GM21529 (cell line): Measurements from ENCODE around the gene APOL2.
"Not testable (repeated sequence)": the region's sequence is repeated elsewhere in the genome, so short reads cannot be mapped to it uniquely, and the experiment has no call there.

Experiments used
- ATAC-seq: cut with Tn5 transposase; IDR thresholded peaks from one replicate; pipeline ENCODE4 v1.9.1; 2021; ENCODE audit not compliant: unreplicated experiment

The APOL2 gene

DNA sequence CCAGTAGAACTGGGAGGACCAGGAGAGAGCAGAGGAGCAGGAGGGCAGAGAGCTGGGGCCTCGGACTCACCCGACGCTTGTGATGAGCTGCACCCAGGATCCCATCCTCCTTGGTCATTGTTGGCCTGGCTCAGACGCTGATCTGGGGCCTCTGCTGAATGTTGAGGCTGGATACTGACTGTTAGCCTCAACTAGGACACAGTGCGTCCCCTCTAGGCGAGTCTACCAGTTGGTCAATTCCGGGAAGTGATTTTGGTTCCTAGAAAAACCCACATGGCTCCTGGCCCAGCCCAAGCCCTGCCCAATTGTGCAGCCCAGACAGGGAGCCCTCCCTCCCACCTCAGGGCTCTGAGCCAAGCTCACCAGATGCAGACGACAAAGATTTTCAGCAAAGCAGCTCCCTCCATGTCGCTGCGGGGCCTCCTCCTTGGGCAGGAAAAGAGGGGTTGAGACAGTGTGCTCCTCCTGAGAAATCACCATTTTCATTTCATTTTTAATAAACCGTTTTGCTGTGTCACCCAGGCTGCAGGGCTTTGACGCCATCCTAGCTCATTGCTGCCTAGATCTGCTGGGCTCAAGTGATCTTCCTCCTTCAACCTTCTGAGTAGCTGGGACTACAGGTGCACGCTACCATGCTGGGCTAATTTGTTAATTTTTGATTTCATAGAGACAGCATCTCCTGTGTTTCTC, 37.6 kb downstream of the APOL2 start, which contains the start of gene APOL4:
Gene APOL4 (minus strand): TSS at position 180 of the 690 bp plus-strand sequence. CDS start 75 bp downstream, at position 105.
- ATAC-seq, result no peak

DNA sequence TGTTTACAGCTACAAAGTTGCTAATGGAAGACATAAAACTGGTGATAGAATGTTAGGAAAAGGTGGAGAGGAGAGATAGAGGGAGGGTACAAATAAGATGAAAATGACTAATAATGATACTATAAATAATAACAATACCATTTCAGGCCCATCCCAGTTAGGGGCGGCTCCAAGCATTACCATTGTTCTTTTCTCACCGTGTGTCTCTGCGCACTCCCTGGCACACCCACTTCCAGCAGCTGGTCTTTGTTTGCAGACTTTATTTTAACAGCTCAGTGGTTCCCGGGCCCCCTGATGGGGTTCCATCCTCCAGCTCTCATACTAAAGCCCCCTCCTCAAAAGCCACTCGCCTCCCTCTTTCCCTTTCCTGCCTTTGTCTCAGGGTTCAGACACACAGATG, 38.3 kb downstream of the APOL2 start:
- not testable (repeated sequence) for ATAC-seq

DNA sequence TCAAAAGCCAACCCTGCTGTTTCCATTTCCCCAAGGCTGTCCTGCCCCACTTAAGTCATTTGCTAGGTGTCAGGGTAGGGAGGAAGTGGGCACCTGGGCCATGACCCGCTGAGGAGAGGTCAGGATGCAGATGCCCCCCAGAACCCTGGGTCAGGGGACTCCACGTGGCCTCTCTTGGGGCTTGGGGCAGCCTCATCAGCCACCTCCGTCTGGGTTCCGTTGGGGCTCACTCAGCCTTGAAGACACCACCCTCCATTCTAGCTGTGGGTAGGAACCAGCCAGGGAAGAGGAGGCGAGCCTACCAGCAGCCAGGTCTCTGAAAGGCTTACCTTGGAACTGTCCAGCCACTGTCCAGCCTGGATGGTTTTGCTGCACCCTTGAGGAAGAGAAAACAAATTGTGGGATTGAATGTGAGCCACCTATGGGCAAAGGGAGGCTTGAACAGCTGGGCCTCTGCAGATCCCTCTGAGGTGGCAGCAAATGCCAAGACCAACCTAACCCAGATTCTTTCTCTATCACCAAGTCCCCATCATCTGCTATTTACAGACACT, 40.3 kb downstream of the APOL2 start:
- ATAC-seq, result no peak

DNA sequence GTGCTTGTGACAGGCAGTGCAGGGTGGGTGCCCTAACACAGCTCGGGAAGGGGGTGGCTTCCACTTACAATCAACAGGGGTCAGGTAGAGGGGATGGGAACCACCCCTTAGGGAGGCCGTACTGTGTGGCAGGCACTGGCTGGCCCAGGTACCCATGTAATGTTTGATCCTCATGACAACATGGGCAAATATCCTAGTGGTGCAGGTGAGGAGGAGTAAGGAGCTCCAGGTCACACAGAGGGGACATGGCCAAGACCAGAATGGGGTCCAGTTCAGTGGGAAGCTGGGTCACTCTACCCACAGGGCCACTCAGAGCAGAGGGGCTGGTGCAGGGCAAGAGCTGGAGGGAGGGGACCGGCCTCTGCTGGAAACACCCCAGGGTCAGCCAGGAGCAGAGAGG, 40.8 kb downstream of the APOL2 start:
- ATAC-seq, result no peak

DNA sequence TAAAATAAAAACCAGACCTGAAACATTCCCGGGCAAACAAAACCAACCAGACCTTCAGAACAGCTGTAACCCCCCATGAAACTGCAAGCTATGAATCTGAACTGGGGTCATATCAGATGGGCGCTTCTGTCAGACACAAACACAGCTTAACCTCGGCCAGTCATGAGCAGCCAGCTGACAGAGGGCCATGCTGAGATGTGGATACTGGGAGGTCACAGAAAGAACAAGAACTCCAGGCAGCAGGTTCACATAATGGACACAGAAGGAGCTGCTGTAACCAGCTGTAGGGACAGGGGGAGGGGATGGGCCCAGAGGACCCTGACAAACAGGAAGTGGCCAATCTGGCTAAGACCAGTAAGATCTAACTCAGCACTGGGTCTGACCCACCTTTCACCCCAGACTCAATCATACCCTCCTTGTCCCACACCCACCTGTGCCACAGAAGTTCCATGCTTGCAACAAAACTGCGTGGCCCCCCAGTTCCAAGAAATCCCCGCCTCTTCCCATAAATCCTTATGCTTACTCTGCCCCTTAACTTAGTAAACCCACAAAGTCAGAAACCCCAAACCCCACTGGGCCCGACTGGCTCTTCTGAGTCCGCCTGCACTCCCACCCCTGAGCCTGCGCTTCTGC, 41.7 kb downstream of the APOL2 start:
- no peak for ATAC-seq

DNA sequence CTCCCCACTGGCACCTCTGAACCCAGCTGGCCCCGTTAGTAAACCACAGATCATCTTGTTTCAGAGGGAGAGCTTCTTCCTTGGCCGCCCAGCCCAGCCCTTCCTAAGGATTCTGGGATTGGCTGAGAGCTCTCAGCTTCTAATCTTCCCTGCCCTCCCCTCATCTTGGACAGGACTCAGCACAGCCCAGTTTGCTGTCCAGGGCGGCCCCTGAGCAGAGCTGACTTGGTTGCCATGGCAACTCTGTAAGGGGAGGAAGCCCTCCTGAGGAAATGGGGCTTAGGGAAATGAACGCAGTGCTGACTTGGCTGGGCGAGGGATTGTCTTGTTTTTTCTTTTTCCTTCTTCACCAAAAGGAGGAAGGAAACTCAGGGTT, 42.3 kb downstream of the APOL2 start:
- no peak for ATAC-seq

DNA sequence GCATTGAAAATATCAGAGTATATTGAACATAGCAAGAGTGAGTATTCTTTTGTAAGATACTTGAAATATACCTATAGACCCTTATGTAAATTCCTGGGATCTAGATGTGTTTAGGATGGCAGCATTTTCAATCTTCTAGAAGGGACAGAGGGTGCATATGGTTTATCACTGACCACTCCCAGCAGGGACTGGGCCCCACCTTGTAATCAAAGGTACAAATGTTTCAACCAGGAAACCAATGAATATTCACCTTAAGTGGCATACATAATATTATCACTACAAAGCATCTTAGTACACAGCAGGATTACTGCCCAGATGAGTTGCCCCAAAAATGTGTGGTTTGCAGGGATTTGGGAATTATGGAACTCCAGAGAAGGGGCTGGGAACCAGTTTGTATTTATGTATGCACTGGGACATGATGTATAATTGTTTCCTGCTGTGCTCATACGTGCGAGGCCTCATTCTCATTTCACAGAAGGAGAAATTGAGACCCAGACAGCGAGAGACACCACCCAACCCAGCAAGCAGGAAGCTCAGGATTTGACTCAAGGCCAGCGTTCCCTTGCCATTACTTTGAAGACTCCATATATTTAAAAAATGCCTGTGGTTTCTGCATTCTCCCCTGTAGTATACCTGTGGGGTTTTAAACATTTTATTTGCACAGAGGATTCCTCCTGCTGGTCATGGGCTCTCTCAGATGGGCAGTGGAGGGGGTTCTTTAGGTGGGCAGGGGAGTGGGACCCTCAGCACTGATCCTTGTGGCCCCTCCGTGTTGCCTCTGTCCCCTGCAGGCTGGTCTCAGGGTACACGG, 42.9 kb downstream of the APOL2 start:
- ATAC-seq, result no peak

DNA sequence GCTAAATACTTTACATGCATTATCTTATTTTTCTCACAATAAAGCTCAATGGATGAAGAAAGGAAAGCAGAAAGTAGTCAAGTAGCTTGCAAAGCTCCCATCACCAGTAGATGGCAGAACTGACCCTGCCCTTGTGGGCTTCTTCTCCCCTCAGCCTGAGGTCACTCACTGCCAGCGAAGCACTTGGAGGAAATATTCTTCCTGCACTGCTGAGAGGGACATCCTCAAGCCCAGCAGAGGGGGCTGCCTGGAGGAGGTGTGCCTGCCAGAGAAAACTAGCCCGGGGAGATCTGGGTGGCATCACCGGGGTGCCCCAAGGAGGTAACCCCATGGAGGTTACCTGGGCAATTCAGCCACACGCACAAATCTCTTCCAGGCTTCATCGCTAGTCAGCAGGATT, 44.4 kb downstream of the APOL2 start:
- no peak for ATAC-seq

DNA sequence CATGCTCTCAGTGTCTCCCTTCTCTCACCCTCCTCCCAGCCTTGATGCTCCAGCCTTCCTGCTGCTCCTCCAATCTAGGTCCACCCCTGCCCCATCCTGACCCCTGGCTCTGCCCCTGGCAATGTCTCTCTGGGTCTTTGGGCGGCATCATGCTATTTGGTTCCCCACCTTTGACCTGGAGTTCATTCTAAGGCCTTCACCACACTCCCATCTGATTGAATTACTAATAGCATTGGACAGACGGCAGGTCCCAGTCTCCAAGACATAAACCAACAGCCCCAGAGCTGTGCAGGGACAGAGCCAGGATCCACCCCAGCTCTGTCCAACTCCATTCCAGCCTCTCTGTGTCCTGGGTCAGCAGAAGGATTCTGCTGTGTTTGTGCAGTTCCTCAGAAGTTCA, 44.9 kb downstream of the APOL2 start:
- no peak for ATAC-seq

DNA sequence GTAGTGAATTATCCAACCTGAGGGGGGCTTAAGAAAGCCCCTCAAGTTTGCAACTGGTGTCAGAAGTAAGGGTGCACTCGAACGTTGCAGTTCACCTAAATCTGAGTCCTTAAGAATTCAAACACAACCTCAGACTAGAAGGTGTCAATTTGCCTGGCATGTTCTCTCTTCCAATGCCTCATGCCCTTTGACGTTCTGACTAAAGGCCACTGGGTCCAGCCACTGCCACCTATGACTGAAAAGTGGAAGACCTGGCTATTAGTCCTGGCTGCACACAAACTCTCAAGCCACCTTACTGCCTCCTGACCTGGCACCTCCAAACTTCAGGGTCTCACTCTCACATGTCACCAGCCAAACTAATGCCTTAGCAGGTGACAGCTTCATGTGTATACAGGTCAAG, 45.8 kb downstream of the APOL2 start:
- ATAC-seq, result no peak

DNA sequence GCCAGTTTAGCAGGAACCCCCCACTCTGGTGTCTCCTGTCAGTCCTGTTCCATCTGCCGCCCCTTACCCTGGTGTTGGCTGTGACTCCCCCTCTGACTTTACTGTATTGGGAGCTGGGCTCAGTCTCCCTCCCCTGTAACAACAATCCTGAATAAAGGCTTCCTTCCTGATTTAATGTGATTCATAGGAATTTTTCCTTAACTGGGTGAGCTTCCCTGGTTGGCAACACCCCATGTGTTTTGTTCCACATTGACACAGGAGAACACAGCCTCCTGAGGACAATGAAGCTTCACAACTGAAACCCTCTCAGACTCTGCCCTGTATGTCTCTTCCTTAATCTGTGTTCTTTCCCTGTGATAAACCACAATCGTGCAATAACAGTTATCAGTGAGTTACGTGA, 46.2 kb downstream of the APOL2 start:
- no peak for ATAC-seq

DNA sequence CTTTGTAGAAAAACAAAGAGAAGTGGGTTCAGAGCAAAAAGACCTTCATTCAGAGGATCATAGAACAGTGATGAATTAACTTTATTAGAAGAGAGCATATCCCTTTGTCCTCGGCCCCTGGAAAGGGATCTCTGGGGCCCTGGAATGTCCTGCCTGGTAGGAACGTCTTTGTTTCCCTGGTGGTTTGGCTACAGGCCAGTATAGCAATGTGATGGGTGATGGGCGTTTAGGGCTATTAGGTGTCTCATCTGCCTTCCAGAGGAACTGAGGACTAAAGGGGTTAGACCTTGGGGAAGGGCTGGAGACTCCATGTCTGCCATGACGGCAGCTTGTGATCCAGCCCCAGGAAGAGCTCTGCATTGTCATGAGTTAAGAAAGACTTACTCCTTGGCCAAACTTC, 46.8 kb downstream of the APOL2 start:
- ATAC-seq, result no peak

DNA sequence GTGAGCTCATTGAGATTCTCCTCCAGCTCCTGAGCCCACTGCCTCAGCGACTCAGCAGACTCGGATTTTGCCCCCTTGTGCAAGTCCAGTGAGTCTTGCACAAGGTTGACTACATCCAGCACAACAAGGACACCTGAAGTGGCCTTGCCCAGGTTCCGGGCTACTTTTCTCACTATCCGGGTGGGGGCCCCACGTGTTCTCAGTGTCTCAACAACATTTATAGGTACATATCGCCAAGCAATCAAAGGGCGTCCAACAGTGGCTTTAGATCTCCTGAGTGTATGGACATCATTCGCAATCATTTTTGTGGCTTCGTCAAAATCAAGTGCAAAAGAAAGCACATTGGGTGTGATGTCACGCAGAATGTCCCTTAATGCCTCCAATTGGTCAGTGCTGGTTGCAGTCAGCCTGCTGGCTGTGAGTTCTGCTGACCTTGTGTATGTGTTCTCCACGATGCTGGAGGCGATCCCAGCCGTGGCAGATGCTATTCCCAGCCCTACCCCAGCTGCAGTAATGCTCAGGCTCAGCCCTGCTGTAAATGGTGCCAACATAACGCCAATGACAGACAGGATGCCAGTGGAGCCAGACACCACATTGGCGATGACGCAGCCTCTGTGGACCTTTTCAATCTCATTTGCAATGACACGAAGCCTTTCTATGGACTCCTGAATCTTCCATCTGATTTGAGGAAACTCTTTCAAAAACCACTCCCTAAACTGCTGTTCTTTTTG, 48.1 kb downstream of the APOL2 start:
- ATAC-seq, result no peak

DNA sequence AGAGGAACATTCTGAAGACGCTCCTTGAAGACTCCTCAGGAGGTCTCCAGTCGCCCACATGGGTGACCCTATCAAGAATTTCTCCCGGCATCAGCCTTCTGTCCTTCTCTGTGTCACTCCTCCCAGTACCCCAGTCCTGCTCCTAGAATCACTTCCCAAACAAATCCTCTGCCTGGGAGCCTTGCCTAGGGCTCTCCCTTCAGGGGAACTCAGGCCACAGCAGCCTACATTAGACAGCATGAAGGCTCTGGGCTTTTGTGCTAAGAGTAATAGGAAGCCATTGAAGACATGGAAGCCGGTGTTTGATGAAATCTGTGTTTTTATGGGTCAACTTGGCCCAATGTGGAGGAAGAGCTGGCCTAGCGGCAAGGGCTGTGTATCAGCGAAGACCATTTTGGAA, 51.5 kb downstream of the APOL2 start:
- ATAC-seq, result not testable (repeated sequence)

DNA sequence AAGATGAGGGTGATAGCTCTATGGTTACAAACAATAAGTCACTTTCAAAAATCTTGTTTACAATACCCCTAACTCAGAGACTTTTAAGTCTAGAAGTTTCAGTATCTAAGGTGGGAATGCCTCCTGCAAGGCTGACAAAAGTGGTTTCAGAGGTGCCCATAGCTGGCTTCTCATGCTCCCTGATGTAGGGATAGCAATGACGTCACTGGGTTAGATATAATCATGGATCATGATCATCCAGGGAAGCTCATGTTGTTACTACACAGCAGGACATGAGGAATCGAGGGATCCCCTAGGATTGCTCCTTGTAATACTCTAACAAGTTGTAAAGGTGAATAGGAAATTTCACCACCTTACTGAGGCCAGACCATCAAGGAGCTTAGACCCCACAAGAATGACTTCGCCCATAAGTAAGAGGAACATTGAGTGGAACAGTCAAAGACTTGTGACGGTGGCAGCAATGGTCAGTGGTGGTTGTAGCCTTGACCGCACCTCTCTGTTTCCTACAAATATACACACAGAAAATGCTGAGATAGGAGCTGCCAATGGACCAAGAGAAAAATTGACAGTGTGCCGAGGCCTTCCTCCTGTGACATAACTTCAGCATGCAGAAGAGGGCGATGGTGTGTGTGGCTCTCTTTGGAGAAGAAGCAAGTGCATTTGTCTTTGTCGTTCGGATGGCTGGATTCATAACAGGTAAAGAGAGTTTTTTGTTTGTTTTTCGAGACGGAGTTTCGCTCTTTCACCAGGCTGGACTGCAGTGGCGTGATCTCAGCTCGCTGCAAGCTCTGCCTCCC, 53.3 kb downstream of the APOL2 start:
- ATAC-seq, result no peak

DNA sequence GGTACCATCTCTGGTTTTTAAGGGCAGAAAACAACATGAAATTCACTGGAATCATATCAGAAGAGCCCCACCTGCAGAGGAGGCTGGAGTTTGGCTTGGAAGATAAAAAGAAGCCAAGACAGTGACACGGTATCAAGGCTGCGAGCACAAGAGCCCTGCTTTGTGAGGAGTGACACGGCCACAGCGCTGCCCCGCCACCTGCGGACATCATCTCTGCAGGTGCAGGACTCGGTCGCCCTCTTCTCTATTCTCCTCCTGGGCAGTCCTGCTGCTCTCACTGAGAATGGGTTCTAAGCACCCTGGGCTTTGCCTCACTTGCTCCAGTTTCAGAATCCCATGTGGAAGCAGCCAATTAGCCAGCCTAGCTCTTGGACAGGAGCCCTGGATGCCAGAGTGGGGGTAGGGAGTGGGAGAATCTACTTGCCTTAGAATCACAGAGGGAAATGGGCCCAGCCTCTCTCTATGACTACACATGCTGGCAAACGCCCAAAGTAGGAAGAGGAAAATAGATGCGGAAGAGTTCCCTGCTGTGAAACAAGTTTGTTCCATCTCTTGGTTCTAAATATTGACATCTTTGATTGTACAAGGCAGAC, 54.8 kb downstream of the APOL2 start:
- ATAC-seq, result no peak

DNA sequence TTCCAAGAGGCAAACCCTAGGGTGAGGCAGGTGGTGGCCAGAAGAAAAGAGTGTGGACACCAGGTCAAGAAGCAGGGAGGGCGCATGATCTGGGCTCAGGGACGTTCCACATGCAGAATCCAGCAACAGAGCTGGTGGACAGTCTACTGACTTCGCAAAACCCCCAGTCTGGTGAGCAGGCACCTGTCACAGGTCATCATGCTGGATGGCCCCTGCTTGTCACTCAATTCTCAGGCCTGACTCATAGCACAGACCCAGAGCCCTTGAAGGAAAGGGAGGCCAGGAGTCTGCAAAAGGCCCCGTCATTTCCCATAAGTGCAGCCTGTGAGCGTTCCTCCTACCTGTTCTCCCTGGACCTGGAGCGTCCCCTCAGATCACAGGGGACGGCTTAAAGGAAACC, 55.9 kb downstream of the APOL2 start:
- ATAC-seq, result no peak

DNA sequence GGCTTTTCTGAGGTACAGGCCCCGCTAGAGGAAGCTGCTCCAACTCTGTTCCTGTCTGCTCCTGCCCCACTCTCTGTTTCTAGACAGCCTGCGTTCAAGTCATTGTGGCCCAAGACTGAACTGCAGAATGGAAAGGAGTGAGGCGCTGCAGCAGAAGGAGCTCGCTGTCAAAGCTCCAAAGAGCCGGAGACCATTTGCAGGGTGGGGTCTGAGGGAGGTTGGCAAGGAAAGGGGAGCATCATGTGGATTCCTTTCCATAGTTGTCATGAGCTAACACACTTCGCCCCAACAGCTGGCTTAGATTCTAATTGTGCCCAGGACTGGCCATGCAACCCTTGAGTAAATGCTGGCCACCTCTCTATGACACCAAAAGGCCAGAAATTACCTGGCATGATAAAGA, 56.5 kb downstream of the APOL2 start:
- ATAC-seq, result no peak

DNA sequence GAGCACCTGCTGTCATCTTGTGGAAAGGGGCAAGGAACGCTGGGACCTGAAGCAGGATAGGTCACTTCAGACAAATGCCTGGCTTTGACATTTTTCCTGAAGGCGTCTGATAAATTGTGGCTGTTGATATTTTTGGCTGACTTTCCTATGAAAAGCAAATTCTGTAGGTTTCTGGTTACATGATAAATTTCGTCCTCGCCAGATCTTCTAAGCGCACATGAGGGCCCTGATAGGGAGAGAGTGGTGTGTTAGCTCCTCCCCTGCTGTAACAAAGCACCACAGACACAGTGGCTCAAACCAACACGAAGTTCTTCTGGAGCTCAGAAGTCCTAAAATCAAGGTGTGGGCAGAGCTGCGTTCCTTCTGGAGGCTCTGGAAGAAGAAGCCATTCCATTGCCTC, 57.3 kb downstream of the APOL2 start:
- no peak for ATAC-seq

DNA sequence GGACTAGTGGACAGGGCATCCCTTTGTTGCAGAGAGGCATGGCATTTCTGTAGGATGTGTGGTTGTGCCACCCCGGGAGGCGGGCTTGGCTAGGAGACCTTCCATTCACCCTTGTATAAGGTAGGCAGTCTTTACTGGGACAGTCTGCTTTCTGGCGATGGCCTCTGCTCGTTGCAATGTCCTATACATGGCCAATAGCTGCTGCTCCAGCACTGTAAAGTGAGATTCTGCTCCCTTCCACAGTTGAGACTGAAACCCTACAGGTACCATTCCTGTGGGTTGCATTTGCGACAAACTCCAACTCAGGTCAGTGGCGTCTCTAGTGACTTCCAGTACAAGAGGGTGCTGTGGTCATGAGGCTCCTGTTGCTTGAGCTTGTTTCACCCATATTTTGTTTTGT, 58.4 kb downstream of the APOL2 start:
- ATAC-seq, result no peak
